HepG2 (cell line): ENCODE measurements around the gene BCAP29. TPM values are rescaled to one million over a fixed set of nuclear protein-coding genes. Genes with fewer than 3 reads are reported as not detected.
A peak's percentile ranks its signal among the peaks of the same experiment; 100 is the strongest.

Source experiments
- CREB1 ChIP-seq, 2 experiments: fragments of 450-650 bp in 1 of 2; IDR thresholded peaks; 2 replicates each; pipeline ENCODE4 v1.6.1; 2016 to 2017; ENCODE audit warnings: control low read depth in 1 of 2, mild to moderate bottlenecking in 1 of 2, missing compliant biosample characterization in 1 of 2, missing genetic modification characterization in 1 of 2
- GLI4 ChIP-seq: sonication (generic); formaldehyde crosslinking; IDR thresholded peaks from 2 replicates; pipeline ENCODE4 v1.5.1; 2020; ENCODE audit warnings: missing genetic modification reagents, mild to moderate bottlenecking, moderate library complexity, borderline replicate concordance
- HNRNPUL1 ChIP-seq: fragments of 200-400 bp; formaldehyde crosslinking; IDR thresholded peaks from 2 replicates; pipeline ENCODE4 v1.6.1; 2017; ENCODE audit warnings: low read depth, mild to moderate bottlenecking, low read length, moderate library complexity
- MLLT10 ChIP-seq: sonication (generic); formaldehyde crosslinking; IDR thresholded peaks from 2 replicates; pipeline ENCODE4 v1.4.0; 2020; ENCODE audit warnings: missing genetic modification reagents
- NR1H2 ChIP-seq: sonication (generic); formaldehyde crosslinking; IDR thresholded peaks from 2 replicates; pipeline ENCODE4 v1.8.1; 2022; ENCODE audit warnings: low read depth, missing genetic modification reagents, borderline replicate concordance
- RBM39 ChIP-seq: fragments of 200-400 bp; formaldehyde crosslinking; IDR thresholded peaks from one replicate; pipeline ENCODE4 v1.6.1; 2018; ENCODE audit warnings: antibody characterized with exemption, mild to moderate bottlenecking, low read depth, low read length; ENCODE audit not compliant: poor library complexity, severe bottlenecking
- ZBTB3 ChIP-seq: sonication (generic); formaldehyde crosslinking; IDR thresholded peaks from 2 replicates; pipeline ENCODE4 v1.4.0; 2020; ENCODE audit warnings: low read depth, mild to moderate bottlenecking, moderate library complexity, missing genetic modification reagents, borderline replicate concordance
- ZFY ChIP-seq: sonication (generic); formaldehyde crosslinking; IDR thresholded peaks from 2 replicates; pipeline ENCODE4 v1.4.0; 2020; ENCODE audit warnings: missing genetic modification reagents
- ZIK1 ChIP-seq: sonication (generic); formaldehyde crosslinking; IDR thresholded peaks from 2 replicates; pipeline ENCODE4 v1.5.0; 2020; ENCODE audit warnings: mild to moderate bottlenecking, low read depth, missing genetic modification reagents, borderline replicate concordance
- ZNF350 ChIP-seq: sonication (generic); formaldehyde crosslinking; IDR thresholded peaks from 2 replicates; pipeline ENCODE4 v1.4.0; 2020; ENCODE audit warnings: mild to moderate bottlenecking, low read depth, missing genetic modification reagents, borderline replicate concordance
- ZNF670 ChIP-seq: sonication (generic); formaldehyde crosslinking; IDR thresholded peaks from 2 replicates; pipeline ENCODE4 v1.8.0; 2022; ENCODE audit warnings: mild to moderate bottlenecking, missing genetic modification reagents, borderline replicate concordance
- ZNF678 ChIP-seq: sonication (generic); formaldehyde crosslinking; IDR thresholded peaks from 2 replicates; pipeline ENCODE4 v1.4.0; 2020; ENCODE audit warnings: mild to moderate bottlenecking, missing genetic modification reagents
- ZSCAN22 ChIP-seq: sonication (generic); formaldehyde crosslinking; IDR thresholded peaks from 2 replicates; pipeline ENCODE4 v1.4.0; 2020; ENCODE audit warnings: mild to moderate bottlenecking, missing genetic modification reagents
- polyA plus RNA-seq, 8 experiments: library from polyadenylated mRNA; depleted of rRNA in 3 of 8; stranded (reverse) in 7 of 8; unstranded in 1 of 8; fragments of >200 nt; fragmentation: Illumina TruSeq in 4 of 8; extraction: Trizol in 4 of 8; gene quantifications; 2 replicates each; pipeline versions ENCODE4 v1.2.1 to v1.2.3, GENCODE V29; 2011 to 2016; ENCODE audit warnings: low read depth in 4 of 8, missing spikeins in 1 of 8, mixed read lengths in 1 of 8; ENCODE audit not compliant: insufficient read depth in 1 of 8
- total RNA-seq, 5 experiments: library from RNA; depleted of rRNA; stranded (reverse); fragments of >200 nt; fragmentation: Illumina TruSeq; extraction: Trizol; gene quantifications; 2 replicates each; pipeline ENCODE4 v1.2.3, GENCODE V29; 2016; ENCODE audit warnings: low read depth in 1 of 5
- TF ChIP-seq, protein P1 (sequence below): IDR thresholded peaks from 2 replicates; pipeline ENCODE4 v1.6.1; 2016; ENCODE audit warnings: missing biosample characterization, missing genetic modification reagents, low read depth
- TF ChIP-seq, protein P2 (sequence below): sonication (generic); formaldehyde crosslinking; IDR thresholded peaks from 2 replicates; pipeline ENCODE4 v1.4.0; 2020; ENCODE audit warnings: mild to moderate bottlenecking, missing genetic modification reagents
- TF ChIP-seq, protein P3 (sequence below): sonication (generic); formaldehyde crosslinking; IDR thresholded peaks from 2 replicates; pipeline ENCODE4 v1.4.0; 2020; ENCODE audit warnings: missing genetic modification reagents, low read depth, mild to moderate bottlenecking, borderline replicate concordance
- TF ChIP-seq, protein P4 (sequence below): IDR thresholded peaks from 2 replicates; pipeline ENCODE4 v1.6.1; 2012; ENCODE audit warnings: inconsistent platforms
- TF ChIP-seq, protein P5 (sequence below): sonication (generic); formaldehyde crosslinking; IDR thresholded peaks from 2 replicates; pipeline ENCODE4 v1.5.0; 2020; ENCODE audit warnings: mild to moderate bottlenecking, missing genetic modification reagents, borderline replicate concordance
- TF ChIP-seq, protein P6 (sequence below): IDR thresholded peaks from 2 replicates; pipeline ENCODE4 v1.6.1; 2016; ENCODE audit warnings: mild to moderate bottlenecking

Gene BCAP29
- total and polyA plus RNA-seq, 2 of the 13 experiments (the other 11 are each of a cell fraction or from before 2014, with no cell fraction given), result 15.3 to 35.6 TPM

DNA sequence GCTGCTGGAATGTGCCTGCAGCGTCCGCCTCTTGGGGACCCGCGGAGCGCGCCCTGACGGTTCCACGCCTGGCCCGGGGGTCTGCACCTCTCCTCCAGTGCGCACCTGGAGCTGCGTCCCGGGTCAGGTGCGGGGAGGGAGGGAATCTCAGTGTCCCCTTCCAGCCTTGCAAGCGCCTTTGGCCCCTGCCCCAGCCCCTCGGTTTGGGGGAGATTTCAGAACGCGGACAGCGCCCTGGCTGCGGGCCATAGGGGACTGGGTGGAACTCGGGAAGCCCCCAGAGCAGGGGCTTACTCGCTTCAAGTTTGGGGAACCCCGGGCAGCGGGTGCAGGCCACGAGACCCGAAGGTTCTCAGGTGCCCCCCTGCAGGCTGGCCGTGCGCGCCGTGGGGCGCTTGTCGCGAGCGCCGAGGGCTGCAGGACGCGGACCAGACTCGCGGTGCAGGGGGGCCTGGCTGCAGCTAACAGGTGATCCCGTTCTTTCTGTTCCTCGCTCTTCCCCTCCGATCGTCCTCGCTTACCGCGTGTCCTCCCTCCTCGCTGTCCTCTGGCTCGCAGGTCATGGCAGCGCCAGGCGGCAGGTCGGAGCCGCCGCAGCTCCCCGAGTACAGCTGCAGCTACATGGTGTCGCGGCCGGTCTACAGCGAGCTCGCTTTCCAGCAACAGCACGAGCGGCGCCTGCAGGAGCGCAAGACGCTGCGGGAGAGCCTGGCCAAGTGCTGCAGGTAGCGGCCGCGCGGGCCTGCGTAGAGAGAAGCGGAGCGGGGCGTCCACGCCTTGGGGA lies 81.2 kb downstream of the BCAP29 start (continued):
- no peak for TF ChIP-seq HNRNPUL1
- TF ChIP-seq, protein P1, sequence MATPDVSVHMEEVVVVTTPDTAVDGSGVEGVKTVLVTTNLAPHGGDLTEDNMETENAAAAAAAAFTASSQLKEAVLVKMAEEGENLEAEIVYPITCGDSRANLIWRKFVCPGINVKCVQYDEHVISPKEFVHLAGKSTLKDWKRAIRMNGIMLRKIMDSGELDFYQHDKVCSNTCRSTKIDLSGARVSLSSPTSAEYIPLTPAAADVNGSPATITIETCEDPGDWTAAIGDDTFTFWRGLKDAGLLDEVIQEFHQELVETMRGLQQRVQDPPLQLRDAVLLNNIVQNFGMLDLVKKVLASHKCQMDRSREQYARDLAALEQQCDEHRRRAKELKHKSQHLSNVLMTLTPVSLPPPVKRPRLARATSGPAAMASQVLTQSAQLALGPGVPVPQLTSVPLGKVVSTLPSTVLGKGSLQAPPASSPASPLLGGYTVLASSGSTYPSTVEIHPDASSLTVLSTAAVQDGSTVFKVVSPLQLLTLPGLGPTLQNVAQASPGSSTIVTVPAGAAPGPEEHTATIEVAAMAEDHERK (CRISPR knock-in tag), result no peak
- TF ChIP-seq, protein P2, sequence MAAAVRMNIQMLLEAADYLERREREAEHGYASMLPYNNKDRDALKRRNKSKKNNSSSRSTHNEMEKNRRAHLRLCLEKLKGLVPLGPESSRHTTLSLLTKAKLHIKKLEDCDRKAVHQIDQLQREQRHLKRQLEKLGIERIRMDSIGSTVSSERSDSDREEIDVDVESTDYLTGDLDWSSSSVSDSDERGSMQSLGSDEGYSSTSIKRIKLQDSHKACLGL, result peak; percentile 43; the same call in 1 of the 2 replicates
- TF ChIP-seq NR1H2, result no peak
- TF ChIP-seq, protein P3, sequence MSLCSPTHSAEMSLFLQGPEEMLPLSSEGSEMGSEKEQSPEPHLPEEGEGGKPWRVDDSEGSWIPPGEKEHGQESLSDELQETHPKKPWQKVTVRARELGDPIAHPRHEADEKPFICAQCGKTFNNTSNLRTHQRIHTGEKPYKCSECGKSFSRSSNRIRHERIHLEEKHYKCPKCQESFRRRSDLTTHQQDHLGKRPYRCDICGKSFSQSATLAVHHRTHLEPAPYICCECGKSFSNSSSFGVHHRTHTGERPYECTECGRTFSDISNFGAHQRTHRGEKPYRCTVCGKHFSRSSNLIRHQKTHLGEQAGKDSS (CRISPR knock-in tag), result no peak
- no peak for TF ChIP-seq MLLT10 (CRISPR knock-in tag)
- TF ChIP-seq, protein P4, sequence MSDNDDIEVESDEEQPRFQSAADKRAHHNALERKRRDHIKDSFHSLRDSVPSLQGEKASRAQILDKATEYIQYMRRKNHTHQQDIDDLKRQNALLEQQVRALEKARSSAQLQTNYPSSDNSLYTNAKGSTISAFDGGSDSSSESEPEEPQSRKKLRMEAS, result 0 out of 2 replicates have a peak, but pooled peaks have one; percentile 32
- no peak for TF ChIP-seq CREB1 (IDR thresholded peaks at IDR 0.05)
- no peak for TF ChIP-seq CREB1 (CRISPR knock-in tag; IDR thresholded peaks at IDR 0.05)
- 0 out of 2 replicates have a peak, but pooled peaks have one; percentile 44 for TF ChIP-seq ZNF350 (CRISPR knock-in tag)
- no peak for TF ChIP-seq ZNF678
- TF ChIP-seq, protein P5, sequence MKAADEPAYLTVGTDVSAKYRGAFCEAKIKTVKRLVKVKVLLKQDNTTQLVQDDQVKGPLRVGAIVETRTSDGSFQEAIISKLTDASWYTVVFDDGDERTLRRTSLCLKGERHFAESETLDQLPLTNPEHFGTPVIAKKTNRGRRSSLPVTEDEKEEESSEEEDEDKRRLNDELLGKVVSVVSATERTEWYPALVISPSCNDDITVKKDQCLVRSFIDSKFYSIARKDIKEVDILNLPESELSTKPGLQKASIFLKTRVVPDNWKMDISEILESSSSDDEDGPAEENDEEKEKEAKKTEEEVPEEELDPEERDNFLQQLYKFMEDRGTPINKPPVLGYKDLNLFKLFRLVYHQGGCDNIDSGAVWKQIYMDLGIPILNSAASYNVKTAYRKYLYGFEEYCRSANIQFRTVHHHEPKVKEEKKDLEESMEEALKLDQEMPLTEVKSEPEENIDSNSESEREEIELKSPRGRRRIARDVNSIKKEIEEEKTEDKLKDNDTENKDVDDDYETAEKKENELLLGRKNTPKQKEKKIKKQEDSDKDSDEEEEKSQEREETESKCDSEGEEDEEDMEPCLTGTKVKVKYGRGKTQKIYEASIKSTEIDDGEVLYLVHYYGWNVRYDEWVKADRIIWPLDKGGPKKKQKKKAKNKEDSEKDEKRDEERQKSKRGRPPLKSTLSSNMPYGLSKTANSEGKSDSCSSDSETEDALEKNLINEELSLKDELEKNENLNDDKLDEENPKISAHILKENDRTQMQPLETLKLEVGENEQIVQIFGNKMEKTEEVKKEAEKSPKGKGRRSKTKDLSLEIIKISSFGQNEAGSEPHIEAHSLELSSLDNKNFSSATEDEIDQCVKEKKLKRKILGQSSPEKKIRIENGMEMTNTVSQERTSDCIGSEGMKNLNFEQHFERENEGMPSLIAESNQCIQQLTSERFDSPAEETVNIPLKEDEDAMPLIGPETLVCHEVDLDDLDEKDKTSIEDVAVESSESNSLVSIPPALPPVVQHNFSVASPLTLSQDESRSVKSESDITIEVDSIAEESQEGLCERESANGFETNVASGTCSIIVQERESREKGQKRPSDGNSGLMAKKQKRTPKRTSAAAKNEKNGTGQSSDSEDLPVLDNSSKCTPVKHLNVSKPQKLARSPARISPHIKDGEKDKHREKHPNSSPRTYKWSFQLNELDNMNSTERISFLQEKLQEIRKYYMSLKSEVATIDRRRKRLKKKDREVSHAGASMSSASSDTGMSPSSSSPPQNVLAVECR (CRISPR knock-in tag), result peak; percentile 58; the same call in 1 of the 2 replicates
- no peak for TF ChIP-seq ZIK1
- TF ChIP-seq, protein P6, sequence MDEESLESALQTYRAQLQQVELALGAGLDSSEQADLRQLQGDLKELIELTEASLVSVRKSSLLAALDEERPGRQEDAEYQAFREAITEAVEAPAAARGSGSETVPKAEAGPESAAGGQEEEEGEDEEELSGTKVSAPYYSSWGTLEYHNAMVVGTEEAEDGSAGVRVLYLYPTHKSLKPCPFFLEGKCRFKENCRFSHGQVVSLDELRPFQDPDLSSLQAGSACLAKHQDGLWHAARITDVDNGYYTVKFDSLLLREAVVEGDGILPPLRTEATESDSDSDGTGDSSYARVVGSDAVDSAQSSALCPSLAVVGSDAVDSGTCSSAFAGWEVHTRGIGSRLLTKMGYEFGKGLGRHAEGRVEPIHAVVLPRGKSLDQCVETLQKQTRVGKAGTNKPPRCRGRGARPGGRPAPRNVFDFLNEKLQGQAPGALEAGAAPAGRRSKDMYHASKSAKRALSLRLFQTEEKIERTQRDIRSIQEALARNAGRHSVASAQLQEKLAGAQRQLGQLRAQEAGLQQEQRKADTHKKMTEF, result 0 out of 2 replicates have a peak, but pooled peaks have one; percentile 23
- TF ChIP-seq ZFY (CRISPR knock-in tag), result peak; percentile 46; the same call in 1 of the 2 replicates
- no peak for TF ChIP-seq ZBTB3 (CRISPR knock-in tag)
- no peak for TF ChIP-seq GLI4
- no peak for TF ChIP-seq ZSCAN22 (CRISPR knock-in tag)
- TF ChIP-seq RBM39, result peak; percentile 21
- no peak for TF ChIP-seq ZNF670 (CRISPR knock-in tag)
